HCT116 (cell line): ENCODE data around the gene TCERG1L.

Experiments used
- POLR2AphosphoS5 ChIP-seq: IDR thresholded peaks from 2 replicates; pipeline ENCODE4 v1.6.1; 2011; ENCODE audit warnings: mild to moderate bottlenecking, low read depth, low read length, moderate library complexity
- SP1 ChIP-seq: IDR thresholded peaks from 2 replicates; pipeline ENCODE4 v1.6.1; 2012; ENCODE audit warnings: low read depth
- ZNF274 ChIP-seq: fragments of 200-500 bp; sonication (Bioruptor generic); IDR thresholded peaks from 2 replicates; pipeline ENCODE4 v1.6.1; 2014; ENCODE audit warnings: mild to moderate bottlenecking, low read depth, low read length, inconsistent platforms

- no peak for TF ChIP-seq POLR2AphosphoS5
- TF ChIP-seq ZNF274: no peak
- TF ChIP-seq SP1: no peak
These were observed 155.7 kb downstream of the TCERG1L start for GRCh38 chr10:131155876-131156230.
